HEK293 (cell line): ENCODE results near the gene CAP1.

Experiments
- CTCF ChIA-PET: fragments of 350-600 bp; formaldehyde crosslinking; extraction: SDS; loops from one replicate; lab custom pipeline; 2021; ENCODE audit warnings: antibody characterized with exemption; lab: Yijun Ruan, JAX
- POLR2A ChIA-PET: fragments of 300-600 bp; formaldehyde crosslinking; extraction: SDS; loops from one replicate; lab custom pipeline; 2020; ENCODE audit warnings: antibody characterized with exemption, inconsistent platforms; lab: Yijun Ruan, JAX
- H3K27ac ChIP-seq: fragments of 200-500 bp; sonication (Bioruptor generic); 2 replicates; pipeline ENCODE4 v1.5.1; 2014; ENCODE audit warnings: low read depth, low read length, control low read depth, inconsistent platforms; ENCODE audit errors: extremely low read depth
- H3K36me3 ChIP-seq, 2 experiments: fragments of 200-500 bp in 1 of 2; sonication (Bioruptor generic) in 1 of 2; 1 replicate in 1 of 2; 2 replicates in 1 of 2; pipeline ENCODE4 v1.5.1; 2014 to 2017; ENCODE audit warnings: inconsistent platforms in 2 of 2, low read length in 2 of 2; ENCODE audit not compliant: control insufficient read depth in 2 of 2, insufficient read depth in 1 of 2
- H3K4me1 ChIP-seq: fragments of 200-500 bp; sonication (Bioruptor generic); 2 replicates; pipeline ENCODE4 v1.5.1; 2014; ENCODE audit warnings: mild to moderate bottlenecking, low read length, inconsistent platforms; ENCODE audit not compliant: control insufficient read depth, insufficient read depth
- H3K4me3 ChIP-seq: 2 replicates; pipeline ENCODE4 v1.5.1; 2011; ENCODE audit warnings: low read depth, mild to moderate bottlenecking, control low read depth, low read length, moderate library complexity
- H3K9me3 ChIP-seq: fragments of 200-500 bp; sonication (Bioruptor generic); 2 replicates; pipeline ENCODE4 v1.5.1; 2014; ENCODE audit warnings: low read depth, low read length, inconsistent platforms; ENCODE audit not compliant: control insufficient read depth, insufficient read depth
- GLIS1 ChIP-seq: fragments of 450-650 bp; formaldehyde crosslinking; IDR thresholded peaks from 2 replicates; pipeline ENCODE4 v1.5.1; 2016; ENCODE audit warnings: missing biosample characterization, missing genetic modification characterization
- MEIS1 ChIP-seq: sonication (generic); formaldehyde crosslinking; IDR thresholded peaks from 2 replicates; pipeline ENCODE4 v1.8.1; 2022; ENCODE audit warnings: missing genetic modification reagents, mild to moderate bottlenecking, borderline replicate concordance
- SALL2 ChIP-seq: fragments of 450-650 bp; formaldehyde crosslinking; IDR thresholded peaks from 2 replicates; pipeline ENCODE4 v1.5.0; 2017; ENCODE audit warnings: missing biosample characterization, mild to moderate bottlenecking, missing genetic modification characterization, borderline replicate concordance
- SP7 ChIP-seq: fragments of 450-650 bp; formaldehyde crosslinking; IDR thresholded peaks from 2 replicates; pipeline ENCODE4 v1.5.1; 2016; ENCODE audit warnings: missing biosample characterization, missing genetic modification characterization
- YY2 ChIP-seq: fragments of 450-650 bp; formaldehyde crosslinking; IDR thresholded peaks from 2 replicates; pipeline ENCODE4 v1.5.1; 2016; ENCODE audit warnings: missing biosample characterization, missing genetic modification characterization
- ZBTB17 ChIP-seq: fragments of 450-650 bp; formaldehyde crosslinking; IDR thresholded peaks from 2 replicates; pipeline ENCODE4 v1.5.1; 2016; ENCODE audit warnings: missing biosample characterization, missing genetic modification characterization
- ZEB2 ChIP-seq: fragments of 450-650 bp; formaldehyde crosslinking; IDR thresholded peaks from 2 replicates; pipeline ENCODE4 v1.5.1; 2016; ENCODE audit warnings: missing biosample characterization, missing genetic modification characterization
- ZFP41 ChIP-seq: fragments of 450-650 bp; formaldehyde crosslinking; IDR thresholded peaks from 2 replicates; pipeline ENCODE4 v1.5.1; 2016; ENCODE audit warnings: missing biosample characterization, missing genetic modification characterization, borderline replicate concordance
- ZNF121 ChIP-seq: fragments of 450-650 bp; formaldehyde crosslinking; IDR thresholded peaks from 2 replicates; pipeline ENCODE4 v1.5.1; 2016; ENCODE audit warnings: missing biosample characterization, missing genetic modification characterization
- ZNF174 ChIP-seq: fragments of 450-650 bp; formaldehyde crosslinking; IDR thresholded peaks from 2 replicates; pipeline ENCODE4 v1.5.0; 2017; ENCODE audit warnings: missing biosample characterization, mild to moderate bottlenecking, missing genetic modification characterization
- ZNF423 ChIP-seq: fragments of 450-650 bp; formaldehyde crosslinking; IDR thresholded peaks from 2 replicates; pipeline ENCODE4 v1.5.1; 2016; ENCODE audit warnings: missing biosample characterization, missing genetic modification characterization
- ZNF501 ChIP-seq: fragments of 450-650 bp; formaldehyde crosslinking; IDR thresholded peaks from 2 replicates; pipeline ENCODE4 v1.5.1; 2016; ENCODE audit warnings: missing biosample characterization, missing genetic modification characterization
- ZNF530 ChIP-seq: fragments of 450-650 bp; formaldehyde crosslinking; IDR thresholded peaks from 2 replicates; pipeline ENCODE4 v1.5.1; 2016; ENCODE audit warnings: low read depth, missing biosample characterization, missing genetic modification characterization
- ZNF571 ChIP-seq: fragments of 450-650 bp; formaldehyde crosslinking; IDR thresholded peaks from 2 replicates; pipeline ENCODE4 v1.5.0; 2017; ENCODE audit warnings: missing biosample characterization, missing genetic modification characterization
- ZNF623 ChIP-seq: fragments of 450-650 bp; formaldehyde crosslinking; IDR thresholded peaks from 2 replicates; pipeline ENCODE4 v1.5.1; 2016; ENCODE audit warnings: missing biosample characterization, missing genetic modification characterization
- ZNF76 ChIP-seq: fragments of 450-650 bp; formaldehyde crosslinking; IDR thresholded peaks from 2 replicates; pipeline ENCODE4; 2016; ENCODE audit warnings: low read depth, missing biosample characterization, missing genetic modification characterization, borderline replicate concordance
- TF ChIP-seq, protein P1 (sequence below): fragments of 450-650 bp; IDR thresholded peaks from 2 replicates; pipeline ENCODE4 v1.5.1; 2018; ENCODE audit warnings: missing biosample characterization, missing genetic modification characterization
- TF ChIP-seq, protein P2 (sequence below): fragments of 450-650 bp; formaldehyde crosslinking; IDR thresholded peaks from 2 replicates; pipeline ENCODE4 v1.5.1; 2017; ENCODE audit warnings: missing biosample characterization, missing genetic modification characterization
- TF ChIP-seq, protein P3 (sequence below): fragments of 450-650 bp; formaldehyde crosslinking; conservative IDR thresholded peaks from 2 replicates; pipeline ENCODE4 v1.5.1; 2016; ENCODE audit warnings: low read depth, missing biosample characterization, missing genetic modification characterization
- TF ChIP-seq, protein P4 (sequence below): fragments of 450-650 bp; IDR thresholded peaks from 2 replicates; pipeline ENCODE4 v1.5.1; 2018; ENCODE audit warnings: missing biosample characterization, mild to moderate bottlenecking, missing genetic modification characterization

CAP1 gene

DNA sequence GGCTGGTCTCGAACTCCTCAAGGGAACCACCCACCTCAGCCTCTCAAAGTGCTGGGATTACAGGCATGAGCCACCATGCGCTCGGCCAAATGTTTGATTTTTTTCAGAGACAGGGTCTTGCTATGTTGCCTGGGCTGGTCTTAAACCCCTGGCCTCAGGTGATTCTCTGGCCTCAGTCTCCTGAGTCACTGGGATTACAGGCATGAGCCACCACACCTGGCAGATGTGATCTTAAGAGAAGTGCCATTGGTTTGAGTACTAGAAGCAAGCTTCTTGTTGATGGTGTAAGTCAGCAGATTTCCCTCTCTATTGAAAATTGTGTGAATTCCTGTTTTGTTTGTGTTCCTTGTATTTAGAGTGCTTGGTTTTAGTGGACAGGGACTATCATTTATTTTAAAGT, 5.2 kb downstream of the CAP1 start:
- ChIA-PET POLR2A (interaction anchor here (0.7 kb wide), 1 partner anchor 119 kb away, joined by 3 read pairs; no protein-coding TSS in a partner anchor), CTCF (interaction anchor here (1.2 kb wide), 1 partner anchor 14 kb away, joined by 5 read pairs; no protein-coding TSS in a partner anchor)
- peaks cover 0 to 52% of the 10 kb centered on the region in 2 experiments for H3K36me3 ChIP-seq

DNA sequence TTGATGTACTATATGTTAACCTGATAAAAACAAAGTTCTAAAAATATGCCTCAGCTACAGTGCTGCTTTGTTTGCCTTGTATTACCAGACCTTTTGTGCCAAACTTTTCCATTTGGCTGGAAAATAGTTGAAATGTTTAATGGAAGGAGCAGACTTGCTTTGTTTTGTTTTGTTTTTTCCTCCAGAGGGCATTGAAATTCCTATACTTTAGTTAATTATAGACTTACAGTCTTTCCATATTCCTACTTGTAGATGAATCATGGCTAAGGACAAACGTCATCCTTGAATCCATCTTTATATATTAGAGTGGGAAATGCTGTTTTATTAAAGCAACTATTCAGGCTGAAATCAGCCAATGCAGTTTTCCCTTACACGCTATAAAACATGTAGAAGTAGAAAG, 6.7 kb downstream of the CAP1 start:
- CTCF ChIA-PET, result interaction anchor here (0.6 kb wide), 1 partner anchor 575 kb away, joined by 3 read pairs; no protein-coding TSS in a partner anchor
- Histone ChIP-seq H3K4me3 (no peak overlapping the region), H3K4me1 (no peaks in the 10 kb centered on the region), H3K9me3 (no peaks in the 10 kb centered on the region), H3K27ac (no peak overlapping the region), H3K36me3 (peaks cover 0 to 55% of the 10 kb centered on the region in 2 experiments)
- POLR2A ChIA-PET, result no interaction called here
- TF ChIP-seq ZNF174 (tag by site-specific recombination) (no peak), SP7 (tag by site-specific recombination) (peak; percentile 62; the same call in 1 of the 2 replicates)

More for the DNA sequence above, 5.2 kb downstream of the CAP1 start:
- TF ChIP-seq ZEB2 (tag by site-specific recombination), result no peak
- no peak for TF ChIP-seq ZFP41 (tag by site-specific recombination)
- TF ChIP-seq ZNF623 (tag by site-specific recombination), result no peak
- no peak for TF ChIP-seq ZBTB17 (tag by site-specific recombination)
- no peak for TF ChIP-seq ZNF530
- no peak for TF ChIP-seq SALL2 (tag by site-specific recombination)
- TF ChIP-seq GLIS1 (tag by site-specific recombination), result no peak
- TF ChIP-seq, protein P1, sequence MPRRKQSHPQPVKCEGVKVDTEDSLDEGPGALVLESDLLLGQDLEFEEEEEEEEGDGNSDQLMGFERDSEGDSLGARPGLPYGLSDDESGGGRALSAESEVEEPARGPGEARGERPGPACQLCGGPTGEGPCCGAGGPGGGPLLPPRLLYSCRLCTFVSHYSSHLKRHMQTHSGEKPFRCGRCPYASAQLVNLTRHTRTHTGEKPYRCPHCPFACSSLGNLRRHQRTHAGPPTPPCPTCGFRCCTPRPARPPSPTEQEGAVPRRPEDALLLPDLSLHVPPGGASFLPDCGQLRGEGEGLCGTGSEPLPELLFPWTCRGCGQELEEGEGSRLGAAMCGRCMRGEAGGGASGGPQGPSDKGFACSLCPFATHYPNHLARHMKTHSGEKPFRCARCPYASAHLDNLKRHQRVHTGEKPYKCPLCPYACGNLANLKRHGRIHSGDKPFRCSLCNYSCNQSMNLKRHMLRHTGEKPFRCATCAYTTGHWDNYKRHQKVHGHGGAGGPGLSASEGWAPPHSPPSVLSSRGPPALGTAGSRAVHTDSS (tag by site-specific recombination), result no peak
- TF ChIP-seq ZNF76 (tag by site-specific recombination), result no peak
- TF ChIP-seq, protein P2, sequence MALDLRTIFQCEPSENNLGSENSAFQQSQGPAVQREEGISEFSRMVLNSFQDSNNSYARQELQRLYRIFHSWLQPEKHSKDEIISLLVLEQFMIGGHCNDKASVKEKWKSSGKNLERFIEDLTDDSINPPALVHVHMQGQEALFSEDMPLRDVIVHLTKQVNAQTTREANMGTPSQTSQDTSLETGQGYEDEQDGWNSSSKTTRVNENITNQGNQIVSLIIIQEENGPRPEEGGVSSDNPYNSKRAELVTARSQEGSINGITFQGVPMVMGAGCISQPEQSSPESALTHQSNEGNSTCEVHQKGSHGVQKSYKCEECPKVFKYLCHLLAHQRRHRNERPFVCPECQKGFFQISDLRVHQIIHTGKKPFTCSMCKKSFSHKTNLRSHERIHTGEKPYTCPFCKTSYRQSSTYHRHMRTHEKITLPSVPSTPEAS (tag by site-specific recombination), result no peak
- TF ChIP-seq, protein P3, sequence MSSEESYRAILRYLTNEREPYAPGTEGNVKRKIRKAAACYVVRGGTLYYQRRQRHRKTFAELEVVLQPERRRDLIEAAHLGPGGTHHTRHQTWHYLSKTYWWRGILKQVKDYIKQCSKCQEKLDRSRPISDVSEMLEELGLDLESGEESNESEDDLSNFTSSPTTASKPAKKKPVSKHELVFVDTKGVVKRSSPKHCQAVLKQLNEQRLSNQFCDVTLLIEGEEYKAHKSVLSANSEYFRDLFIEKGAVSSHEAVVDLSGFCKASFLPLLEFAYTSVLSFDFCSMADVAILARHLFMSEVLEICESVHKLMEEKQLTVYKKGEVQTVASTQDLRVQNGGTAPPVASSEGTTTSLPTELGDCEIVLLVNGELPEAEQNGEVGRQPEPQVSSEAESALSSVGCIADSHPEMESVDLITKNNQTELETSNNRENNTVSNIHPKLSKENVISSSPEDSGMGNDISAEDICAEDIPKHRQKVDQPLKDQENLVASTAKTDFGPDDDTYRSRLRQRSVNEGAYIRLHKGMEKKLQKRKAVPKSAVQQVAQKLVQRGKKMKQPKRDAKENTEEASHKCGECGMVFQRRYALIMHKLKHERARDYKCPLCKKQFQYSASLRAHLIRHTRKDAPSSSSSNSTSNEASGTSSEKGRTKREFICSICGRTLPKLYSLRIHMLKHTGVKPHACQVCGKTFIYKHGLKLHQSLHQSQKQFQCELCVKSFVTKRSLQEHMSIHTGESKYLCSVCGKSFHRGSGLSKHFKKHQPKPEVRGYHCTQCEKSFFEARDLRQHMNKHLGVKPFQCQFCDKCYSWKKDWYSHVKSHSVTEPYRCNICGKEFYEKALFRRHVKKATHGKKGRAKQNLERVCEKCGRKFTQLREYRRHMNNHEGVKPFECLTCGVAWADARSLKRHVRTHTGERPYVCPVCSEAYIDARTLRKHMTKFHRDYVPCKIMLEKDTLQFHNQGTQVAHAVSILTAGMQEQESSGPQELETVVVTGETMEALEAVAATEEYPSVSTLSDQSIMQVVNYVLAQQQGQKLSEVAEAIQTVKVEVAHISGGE (tag by site-specific recombination), result no peak
- no peak for TF ChIP-seq SP7 (tag by site-specific recombination)
- TF ChIP-seq, protein P4, sequence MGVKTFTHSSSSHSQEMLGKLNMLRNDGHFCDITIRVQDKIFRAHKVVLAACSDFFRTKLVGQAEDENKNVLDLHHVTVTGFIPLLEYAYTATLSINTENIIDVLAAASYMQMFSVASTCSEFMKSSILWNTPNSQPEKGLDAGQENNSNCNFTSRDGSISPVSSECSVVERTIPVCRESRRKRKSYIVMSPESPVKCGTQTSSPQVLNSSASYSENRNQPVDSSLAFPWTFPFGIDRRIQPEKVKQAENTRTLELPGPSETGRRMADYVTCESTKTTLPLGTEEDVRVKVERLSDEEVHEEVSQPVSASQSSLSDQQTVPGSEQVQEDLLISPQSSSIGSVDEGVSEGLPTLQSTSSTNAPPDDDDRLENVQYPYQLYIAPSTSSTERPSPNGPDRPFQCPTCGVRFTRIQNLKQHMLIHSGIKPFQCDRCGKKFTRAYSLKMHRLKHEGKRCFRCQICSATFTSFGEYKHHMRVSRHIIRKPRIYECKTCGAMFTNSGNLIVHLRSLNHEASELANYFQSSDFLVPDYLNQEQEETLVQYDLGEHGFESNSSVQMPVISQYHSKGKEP (tag by site-specific recombination), result no peak
- TF ChIP-seq MEIS1 (CRISPR knock-in tag), result no peak
- no peak for TF ChIP-seq ZNF121 (tag by site-specific recombination)
- no peak for TF ChIP-seq ZNF423 (tag by site-specific recombination)
- TF ChIP-seq ZNF571 (tag by site-specific recombination), result no peak
- TF ChIP-seq ZNF501, result no peak
- no peak for TF ChIP-seq YY2 (tag by site-specific recombination)
- H3K4me3 ChIP-seq, result no peak overlapping the region
- H3K9me3 ChIP-seq, result no peaks in the 10 kb centered on the region
- no peaks in the 10 kb centered on the region for H3K4me1 ChIP-seq
- no peak overlapping the region for H3K27ac ChIP-seq
